ENCODE data around the gene ELAVL2.

ELAVL2 gene

DNA sequence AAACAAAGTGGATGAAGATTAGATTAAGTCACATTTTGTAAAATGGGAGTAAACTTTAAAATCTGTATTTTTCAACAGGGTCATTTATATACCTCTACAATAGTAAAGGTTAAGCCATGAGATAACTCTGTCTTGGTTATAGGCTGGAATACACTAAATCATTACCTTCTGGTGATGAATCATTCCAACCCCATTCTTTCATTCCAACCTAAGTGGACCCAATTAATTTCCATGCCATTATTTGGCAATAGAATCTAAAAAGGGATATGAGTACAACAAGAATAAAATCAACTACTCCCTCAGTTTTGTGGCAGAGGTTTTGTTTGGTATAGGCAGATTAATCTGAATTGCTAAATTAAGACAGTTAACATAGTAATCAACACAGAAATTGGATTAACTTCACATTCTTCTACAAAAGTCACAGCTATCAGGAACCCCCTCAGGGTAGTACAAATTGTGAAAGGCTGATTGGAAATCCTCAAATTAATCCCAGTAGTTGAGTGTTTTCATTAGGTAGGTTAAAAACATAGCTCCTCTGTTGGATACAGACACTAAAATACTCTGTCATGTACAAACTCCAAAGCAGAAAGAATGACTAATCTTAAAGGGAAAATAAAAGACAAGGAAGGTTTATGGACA is 54.2 kb downstream of the ELAVL2 start:
- TF ChIP-seq MYC (IDR thresholded peaks at IDR 0.05; ENCODE audit: low read depth, low read length) (no peak), POLR2A (IDR thresholded peaks at IDR 0.05; ENCODE audit: extremely low read depth, insufficient read length) (no peak)
- TF ChIP-seq, protein P1, sequence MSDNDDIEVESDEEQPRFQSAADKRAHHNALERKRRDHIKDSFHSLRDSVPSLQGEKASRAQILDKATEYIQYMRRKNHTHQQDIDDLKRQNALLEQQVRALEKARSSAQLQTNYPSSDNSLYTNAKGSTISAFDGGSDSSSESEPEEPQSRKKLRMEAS (IDR thresholded peaks at IDR 0.05; ENCODE audit: low read depth, low read length), result no peak
- TF ChIP-seq, protein P2, sequence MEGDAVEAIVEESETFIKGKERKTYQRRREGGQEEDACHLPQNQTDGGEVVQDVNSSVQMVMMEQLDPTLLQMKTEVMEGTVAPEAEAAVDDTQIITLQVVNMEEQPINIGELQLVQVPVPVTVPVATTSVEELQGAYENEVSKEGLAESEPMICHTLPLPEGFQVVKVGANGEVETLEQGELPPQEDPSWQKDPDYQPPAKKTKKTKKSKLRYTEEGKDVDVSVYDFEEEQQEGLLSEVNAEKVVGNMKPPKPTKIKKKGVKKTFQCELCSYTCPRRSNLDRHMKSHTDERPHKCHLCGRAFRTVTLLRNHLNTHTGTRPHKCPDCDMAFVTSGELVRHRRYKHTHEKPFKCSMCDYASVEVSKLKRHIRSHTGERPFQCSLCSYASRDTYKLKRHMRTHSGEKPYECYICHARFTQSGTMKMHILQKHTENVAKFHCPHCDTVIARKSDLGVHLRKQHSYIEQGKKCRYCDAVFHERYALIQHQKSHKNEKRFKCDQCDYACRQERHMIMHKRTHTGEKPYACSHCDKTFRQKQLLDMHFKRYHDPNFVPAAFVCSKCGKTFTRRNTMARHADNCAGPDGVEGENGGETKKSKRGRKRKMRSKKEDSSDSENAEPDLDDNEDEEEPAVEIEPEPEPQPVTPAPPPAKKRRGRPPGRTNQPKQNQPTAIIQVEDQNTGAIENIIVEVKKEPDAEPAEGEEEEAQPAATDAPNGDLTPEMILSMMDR (IDR thresholded peaks at IDR 0.05; ENCODE audit: low read depth, low read length), result no peak
- H3K4me3 ChIP-seq (ENCODE audit: low read depth, low read length), result no peak overlapping the region
- no peak for DNase-seq (ENCODE audit: low read depth)

DNA sequence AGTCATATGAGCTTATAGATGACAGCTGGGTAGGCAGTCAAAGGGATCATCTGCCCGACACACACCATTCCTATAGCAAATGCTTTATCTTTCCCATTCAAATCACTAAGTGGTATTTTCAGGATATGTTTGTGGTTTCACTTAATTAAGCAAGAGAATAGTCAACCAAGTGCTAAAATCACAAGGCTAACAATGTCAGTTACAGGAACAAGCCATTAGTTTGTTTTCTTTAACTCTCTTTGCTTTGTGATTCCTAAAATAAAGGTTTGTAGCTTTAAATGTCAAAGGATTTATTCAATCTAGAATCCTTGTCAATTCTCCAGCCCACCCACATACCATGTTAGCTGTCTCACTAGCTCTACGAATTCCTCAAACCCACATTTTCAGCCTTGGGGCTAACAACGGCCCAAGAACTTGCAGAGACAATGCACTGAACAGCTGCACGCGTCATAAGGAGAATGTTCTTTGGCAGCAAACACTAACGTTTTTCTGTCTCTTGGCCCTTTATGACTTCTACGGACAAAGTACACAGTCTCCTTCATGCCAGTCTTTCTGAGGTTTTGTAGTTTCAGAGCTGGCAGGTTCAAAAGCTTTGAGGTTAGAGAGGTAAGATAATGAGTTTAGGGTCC is 56.6 kb downstream of the ELAVL2 start:
- H3K4me3 ChIP-seq (ENCODE audit: low read depth, low read length), result no peak overlapping the region
- no peak for DNase-seq (ENCODE audit: low read depth)
- TF ChIP-seq MYC (IDR thresholded peaks at IDR 0.05; ENCODE audit: low read depth, low read length) (no peak), POLR2A (IDR thresholded peaks at IDR 0.05; ENCODE audit: extremely low read depth, insufficient read length) (no peak)
- TF ChIP-seq, protein P1 (IDR thresholded peaks at IDR 0.05; ENCODE audit: low read depth, low read length), result no peak
- TF ChIP-seq, protein P2 (IDR thresholded peaks at IDR 0.05; ENCODE audit: low read depth, low read length), result no peak

DNA sequence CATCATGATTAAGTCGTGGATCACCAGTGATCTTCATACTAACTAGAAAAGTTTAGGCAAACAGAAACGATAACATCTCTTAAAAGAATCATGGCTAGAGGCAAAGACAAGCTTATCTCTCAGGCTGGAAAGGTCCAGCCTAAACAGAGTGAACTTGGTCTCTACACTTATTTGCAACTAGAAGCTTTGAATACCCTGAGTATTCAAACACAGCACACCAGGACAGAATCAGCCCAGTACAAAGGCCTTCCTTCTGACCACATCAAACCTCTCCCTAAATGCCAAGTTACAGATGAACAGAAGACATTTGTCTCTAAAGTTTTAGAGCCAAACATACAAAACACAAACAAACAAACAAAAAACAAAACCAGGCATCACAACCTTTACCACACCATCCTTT is 57.2 kb downstream of the ELAVL2 start:
- no peak for DNase-seq (ENCODE audit: low read depth)
- no peak overlapping the region for H3K4me3 ChIP-seq (ENCODE audit: low read depth, low read length)
- no peak for TF ChIP-seq POLR2A (IDR thresholded peaks at IDR 0.05; ENCODE audit: extremely low read depth, insufficient read length)
- TF ChIP-seq, protein P1 (IDR thresholded peaks at IDR 0.05; ENCODE audit: low read depth, low read length), result no peak
- no peak for TF ChIP-seq MYC (IDR thresholded peaks at IDR 0.05; ENCODE audit: low read depth, low read length)
- TF ChIP-seq, protein P2 (IDR thresholded peaks at IDR 0.05; ENCODE audit: low read depth, low read length), result no peak

DNA sequence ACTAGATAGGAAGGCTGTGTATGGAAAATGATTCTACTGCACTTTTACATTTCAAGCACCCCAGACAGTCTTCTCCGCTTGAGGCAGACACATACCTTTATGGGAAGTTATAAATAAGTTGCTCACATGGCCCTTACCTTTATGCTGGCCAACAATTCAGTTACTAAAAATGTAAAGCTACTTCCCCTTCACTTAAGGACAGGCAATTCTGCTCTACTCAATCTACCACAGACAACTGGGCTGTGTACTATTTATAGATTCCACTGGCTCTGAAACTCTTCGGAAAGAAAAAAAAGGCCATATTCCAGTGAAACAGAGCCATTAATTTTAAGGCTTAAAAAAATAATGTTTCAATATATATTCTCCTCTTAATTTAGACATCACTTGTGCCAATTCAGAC is 59.4 kb downstream of the ELAVL2 start:
- H3K4me3 ChIP-seq (ENCODE audit: low read depth, low read length), result no peak overlapping the region
- TF ChIP-seq, protein P2 (IDR thresholded peaks at IDR 0.05; ENCODE audit: low read depth, low read length), result no peak
- no peak for TF ChIP-seq POLR2A (IDR thresholded peaks at IDR 0.05; ENCODE audit: extremely low read depth, insufficient read length)
- TF ChIP-seq, protein P1 (IDR thresholded peaks at IDR 0.05; ENCODE audit: low read depth, low read length), result no peak
- TF ChIP-seq MYC (IDR thresholded peaks at IDR 0.05; ENCODE audit: low read depth, low read length), result no peak
- no peak for DNase-seq (ENCODE audit: low read depth)

DNA sequence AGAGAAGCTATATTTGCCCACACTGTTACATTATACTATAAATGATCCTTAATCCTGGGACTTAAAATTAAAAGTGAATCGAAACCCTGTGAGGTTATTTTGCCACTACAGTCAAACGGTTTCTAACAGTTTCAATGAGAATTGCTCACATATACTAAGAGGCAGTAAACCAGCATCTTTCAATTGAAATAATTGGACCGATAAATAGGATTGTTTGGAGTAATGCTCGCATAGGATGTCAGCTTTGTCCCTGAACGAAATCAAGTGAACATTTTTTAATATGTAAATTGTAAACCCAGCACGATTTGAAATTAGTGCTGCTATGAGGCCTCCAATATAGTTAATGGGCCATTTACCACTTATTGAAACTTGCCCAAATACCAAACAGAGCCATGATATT is 60.5 kb downstream of the ELAVL2 start:
- H3K4me3 ChIP-seq (ENCODE audit: low read depth, low read length), result no peak overlapping the region
- DNase-seq (ENCODE audit: low read depth), result no peak
- TF ChIP-seq, protein P2 (IDR thresholded peaks at IDR 0.05; ENCODE audit: low read depth, low read length), result no peak
- TF ChIP-seq POLR2A (IDR thresholded peaks at IDR 0.05; ENCODE audit: extremely low read depth, insufficient read length), result no peak
- no peak for TF ChIP-seq MYC (IDR thresholded peaks at IDR 0.05; ENCODE audit: low read depth, low read length)
- TF ChIP-seq, protein P1 (IDR thresholded peaks at IDR 0.05; ENCODE audit: low read depth, low read length), result no peak

Data from NB4 (cell line).